ENCODE measurements around the gene FASTK. TPM values are rescaled to one million over a fixed set of nuclear protein-coding genes. Genes with fewer than 3 reads are reported as not detected.
A peak's percentile ranks its signal among the peaks of the same experiment; 100 is the strongest.

FASTK gene
- polyA plus RNA-seq, 5 donors = 30.9 to 66.9 (median 45.5) TPM

DNA sequence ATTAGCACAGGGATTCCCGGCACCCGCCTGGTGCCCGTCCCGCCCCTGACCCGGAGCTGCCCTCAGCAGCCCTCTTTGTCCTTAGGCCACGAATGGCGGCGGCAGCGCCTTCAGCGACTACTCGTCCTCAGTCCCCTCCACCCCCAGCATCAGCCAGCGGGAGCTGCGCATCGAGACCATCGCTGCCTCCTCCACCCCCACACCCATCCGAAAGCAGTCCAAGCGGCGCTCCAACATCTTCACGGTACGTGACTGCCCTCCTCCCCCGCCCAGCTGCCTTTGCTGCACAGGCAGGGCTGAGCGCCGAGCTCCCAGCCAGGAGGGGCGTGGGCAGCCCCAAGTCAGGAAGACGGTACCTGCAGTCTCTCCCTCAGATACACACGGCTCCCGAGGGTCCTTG, 39.3 kb upstream of the FASTK start:
- DNase-seq = no peak

DNA sequence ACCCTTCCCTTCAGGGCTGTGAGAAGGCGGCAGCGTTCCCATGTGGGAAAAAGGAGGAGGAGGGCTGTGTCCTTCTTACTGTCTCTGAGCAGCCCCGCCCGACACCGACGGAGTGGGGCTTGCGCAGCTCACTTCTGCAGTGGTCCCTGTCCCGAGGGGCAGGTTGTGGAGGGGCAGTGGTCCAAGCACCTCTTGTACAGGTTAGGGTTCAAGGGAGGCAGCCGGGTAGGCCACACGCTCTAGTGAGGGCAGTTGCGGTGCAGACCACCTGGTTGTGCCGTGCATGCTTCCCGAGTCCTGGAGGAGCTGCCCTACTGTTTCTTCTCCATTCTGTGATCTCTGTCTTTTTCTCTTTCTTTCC, 38.4 kb upstream of the FASTK start:
- no peak for DNase-seq

DNA sequence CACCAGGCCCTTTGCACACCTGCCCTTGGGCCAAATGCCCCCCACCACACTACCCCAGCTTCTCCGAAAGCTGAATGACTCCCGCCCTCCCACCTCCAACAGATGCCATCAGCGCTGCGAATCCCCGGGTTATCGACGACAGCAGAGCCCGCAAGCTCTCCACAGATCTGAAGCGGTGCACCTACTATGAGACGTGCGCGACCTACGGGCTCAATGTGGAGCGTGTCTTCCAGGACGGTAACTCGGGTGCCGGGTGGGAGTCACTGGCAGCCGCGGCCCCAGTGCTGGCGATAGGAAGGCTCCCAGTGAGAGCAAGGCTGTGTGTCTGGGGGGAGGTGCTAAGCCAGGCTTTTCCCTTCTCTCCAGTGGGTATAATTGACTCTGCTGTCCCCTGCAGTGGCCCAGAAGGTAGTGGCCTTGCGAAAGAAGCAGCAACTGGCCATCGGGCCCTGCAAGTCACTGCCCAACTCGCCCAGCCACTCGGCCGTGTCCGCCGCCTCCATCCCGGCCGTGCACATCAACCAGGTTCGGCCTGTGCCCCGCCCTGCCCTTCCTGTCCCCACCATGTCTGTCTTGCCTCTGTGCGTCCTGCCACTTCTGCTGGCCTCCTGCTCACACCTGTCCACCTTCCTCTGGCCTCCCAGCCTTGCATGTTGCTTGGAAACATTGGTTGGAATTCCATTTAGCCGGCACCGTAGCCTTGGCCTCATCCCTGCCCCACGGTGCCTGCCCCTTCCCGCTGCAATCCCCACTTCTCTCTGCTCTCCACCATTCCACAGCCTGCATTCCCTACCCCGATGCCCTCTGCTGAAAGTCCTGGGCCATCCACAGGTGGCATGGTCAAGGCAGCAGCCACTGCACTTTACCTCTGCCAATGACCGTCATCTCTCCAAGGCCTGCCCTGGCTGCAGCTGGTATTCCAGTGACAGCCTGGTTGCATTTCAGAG, 37.8 kb upstream of the FASTK start:
- no peak for DNase-seq

DNA sequence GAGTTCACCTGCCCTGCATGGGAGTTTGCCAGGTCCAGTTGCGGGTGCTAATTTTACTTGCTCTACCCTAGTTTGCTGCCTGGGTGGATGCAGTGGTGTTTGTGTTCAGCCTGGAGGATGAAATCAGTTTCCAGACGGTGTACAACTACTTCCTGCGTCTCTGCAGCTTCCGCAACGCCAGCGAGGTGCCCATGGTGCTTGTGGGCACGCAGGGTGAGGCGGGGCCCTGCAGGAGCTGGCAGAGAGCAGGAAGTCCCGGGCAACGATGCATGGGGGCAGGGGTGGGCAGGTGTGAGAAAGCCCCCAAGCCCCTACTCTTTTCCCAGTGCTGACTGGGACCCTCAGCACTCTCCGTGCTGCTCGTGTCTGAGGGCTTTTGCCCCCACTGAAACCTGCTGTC, 37.0 kb upstream of the FASTK start:
- no peak for DNase-seq

DNA sequence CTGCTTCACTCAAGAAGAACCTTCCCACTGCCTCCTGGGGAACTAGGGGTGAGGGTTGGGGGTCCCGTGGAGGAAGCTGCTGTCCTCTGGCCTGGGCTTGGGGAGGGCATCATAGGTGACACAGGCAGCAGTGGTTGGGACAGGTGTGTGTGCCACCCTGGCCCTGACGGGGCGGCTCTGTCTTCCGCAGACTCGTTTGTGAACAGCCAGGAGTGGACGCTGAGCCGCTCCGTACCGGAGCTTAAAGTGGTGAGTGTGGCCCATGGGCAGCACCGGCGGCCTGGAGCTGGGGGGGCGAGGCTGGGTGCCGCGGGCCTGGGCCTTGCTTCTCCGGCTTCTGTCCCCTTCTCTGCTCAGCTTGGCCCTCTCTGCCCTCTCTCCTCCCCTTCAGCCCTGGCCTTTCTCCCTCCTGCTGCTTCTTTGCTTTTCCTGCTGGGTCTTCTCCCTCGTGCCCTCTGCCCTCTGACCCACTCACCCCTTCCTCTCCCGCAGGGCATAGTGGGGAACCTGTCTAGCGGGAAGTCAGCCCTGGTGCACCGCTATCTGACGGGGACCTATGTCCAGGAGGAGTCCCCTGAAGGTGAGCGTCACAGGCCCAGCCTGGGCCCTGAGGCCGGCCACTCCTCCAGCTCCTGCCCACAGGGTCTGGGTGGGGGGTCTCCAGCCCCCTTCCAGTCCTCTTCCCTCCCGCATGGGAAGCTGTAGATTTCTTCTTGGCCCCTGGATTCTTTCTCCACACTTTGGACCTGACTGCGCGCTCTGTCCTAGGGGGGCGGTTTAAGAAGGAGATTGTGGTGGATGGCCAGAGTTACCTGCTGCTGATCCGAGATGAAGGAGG, 36.2 kb upstream of the FASTK start:
- no peak for DNase-seq

DNA sequence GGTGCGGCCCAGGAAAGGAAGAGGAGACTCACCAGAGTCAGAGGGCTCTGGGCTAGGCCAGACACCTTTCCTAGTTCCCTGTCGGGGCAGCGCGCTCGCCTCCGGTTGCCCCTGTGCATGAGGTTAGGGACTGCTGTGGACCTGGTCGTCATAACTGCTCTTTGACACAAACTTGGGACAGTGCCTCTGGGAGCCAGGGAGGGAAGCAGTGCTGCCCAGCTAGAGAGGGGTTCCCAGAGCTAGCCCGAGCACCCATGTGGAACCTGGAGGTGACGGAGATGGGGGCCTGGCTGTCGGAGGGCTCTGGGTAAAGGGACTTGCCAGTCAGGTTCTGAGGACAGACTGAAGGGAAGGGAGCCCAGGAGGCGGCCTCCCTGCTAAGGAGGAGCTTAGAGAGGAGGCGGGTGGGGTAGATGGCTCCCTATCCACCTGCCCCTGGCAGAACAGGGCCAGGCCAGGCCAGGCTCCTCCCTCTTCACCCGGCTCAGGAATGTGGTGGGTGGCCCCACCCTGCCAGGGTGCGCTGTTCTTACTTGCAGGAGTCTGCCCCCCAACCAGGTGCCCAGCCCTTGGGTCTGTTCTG, 35.3 kb upstream of the FASTK start:
- DNase-seq = peak; percentile 45 to 49

DNA sequence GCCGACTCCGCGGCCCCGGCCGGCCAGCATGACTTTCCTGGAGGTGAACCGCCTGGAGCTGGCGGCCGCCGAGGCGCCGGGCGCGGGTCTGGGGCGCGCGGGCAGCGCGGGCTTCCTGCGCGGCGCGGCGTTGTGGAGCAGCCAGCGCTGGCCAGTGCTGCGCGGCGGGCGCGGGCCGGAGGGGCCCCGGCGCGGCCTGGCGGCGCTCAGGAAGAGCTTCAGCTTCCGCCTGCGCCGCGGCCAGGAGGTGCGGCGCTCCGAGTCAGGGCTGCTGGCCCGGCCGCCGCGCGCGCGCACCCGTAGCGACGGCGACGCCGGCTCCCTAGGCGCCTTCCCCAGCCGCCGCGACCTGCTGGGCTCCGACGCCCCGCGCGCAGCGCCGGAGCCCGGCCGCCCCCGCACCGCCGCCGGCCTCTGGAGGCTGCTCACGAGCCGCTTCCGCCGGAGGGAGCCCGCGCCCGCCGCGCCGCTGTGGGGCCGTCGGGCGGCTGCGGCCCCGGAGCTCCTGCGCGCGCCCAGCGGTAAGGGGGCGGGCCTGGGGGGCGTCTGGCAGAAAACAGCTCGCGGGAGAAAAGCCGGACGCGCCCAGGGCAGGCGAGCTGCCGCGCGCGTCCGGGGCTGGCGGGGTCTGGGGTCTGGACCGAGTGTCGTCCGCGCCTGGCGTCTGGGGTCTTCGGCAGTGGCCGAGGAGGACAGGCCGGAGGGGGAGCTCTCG, 34.7 kb upstream of the FASTK start:
- DNase-seq = no peak

DNA sequence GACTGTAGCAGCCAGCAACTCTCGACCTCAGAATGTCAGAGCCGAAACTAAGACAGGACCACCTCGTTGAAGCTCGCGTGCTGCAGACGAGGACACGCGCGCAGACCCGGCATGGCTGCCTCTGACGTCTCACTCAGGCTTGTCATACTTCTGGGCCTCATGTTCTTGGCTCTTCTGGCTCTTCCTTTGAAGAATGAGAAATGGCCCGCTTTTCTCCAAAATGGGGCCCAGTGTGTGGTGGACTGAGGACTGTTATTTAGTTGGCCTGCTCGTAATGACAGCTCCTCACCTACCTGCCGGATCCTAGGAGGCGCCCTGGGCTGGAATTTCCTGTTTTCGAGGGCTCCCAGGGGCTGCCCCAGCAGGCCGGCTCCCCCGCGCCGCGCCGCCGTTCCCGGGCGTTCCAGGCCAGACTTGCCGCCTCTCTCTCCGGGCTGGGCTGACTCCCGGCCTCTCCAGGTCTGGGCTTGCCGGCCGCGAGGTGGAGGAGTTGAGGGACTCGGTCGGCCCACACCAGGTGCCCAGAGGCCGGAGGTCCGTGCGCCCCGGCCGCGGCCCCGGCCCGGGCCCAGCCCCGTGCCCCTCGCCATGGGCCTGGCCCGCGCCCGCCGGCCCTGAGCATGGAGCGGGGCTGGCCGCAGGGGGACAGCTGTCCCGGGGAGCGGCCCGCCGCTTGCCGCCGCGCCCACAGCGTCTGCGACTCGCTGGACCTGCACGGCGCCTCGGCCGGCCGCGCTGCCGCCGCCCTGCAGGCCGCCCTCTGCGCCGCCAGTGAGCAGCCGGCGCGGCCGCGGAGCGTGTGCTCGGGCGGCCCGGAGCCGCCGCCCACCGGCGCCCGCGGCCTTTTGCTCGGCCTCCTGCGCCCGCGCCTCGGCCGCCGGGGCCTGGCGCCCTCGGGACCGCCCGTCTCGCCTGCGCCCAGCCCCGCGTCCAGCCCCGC, 33.8 kb upstream of the FASTK start:
- no peak for DNase-seq

DNA sequence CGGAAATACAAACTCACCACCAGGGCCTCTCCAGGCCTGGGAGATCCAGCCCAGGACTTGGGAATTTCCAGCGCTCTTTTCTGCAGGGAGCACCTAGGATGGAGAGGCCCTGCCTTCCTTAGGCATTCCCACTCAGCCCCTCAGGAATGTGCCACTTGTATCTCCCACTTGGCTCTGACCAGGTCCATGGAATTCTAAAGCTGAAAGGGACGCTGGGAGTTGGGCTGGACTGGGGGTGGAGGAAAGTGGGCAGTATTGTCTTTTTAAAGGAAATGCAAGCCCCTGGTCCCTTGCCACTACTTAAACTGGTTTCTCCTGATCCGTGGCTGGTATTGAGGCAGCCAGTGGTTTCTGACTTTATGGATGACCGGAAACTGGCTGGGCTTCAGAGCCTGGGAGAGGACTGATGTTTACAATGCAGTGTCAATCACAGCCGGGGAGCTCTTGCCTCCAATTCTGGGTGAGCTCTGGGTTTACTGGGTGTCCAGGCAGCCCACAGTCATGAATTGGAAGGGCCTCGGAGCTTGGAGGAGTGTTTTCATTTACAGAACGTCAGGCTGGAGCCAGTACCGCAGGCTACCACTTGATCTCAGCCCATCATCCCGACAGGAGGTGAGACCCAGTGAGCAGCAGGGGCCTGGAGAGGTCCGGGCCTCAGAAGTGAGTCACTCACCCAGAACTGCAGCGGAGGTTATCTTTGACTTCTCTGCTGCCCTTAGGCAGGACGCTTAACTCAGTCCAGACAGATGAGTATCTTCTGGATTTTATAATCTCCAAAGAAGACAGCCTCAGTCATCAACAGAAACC, 32.9 kb upstream of the FASTK start:
- DNase-seq = no peak

DNA sequence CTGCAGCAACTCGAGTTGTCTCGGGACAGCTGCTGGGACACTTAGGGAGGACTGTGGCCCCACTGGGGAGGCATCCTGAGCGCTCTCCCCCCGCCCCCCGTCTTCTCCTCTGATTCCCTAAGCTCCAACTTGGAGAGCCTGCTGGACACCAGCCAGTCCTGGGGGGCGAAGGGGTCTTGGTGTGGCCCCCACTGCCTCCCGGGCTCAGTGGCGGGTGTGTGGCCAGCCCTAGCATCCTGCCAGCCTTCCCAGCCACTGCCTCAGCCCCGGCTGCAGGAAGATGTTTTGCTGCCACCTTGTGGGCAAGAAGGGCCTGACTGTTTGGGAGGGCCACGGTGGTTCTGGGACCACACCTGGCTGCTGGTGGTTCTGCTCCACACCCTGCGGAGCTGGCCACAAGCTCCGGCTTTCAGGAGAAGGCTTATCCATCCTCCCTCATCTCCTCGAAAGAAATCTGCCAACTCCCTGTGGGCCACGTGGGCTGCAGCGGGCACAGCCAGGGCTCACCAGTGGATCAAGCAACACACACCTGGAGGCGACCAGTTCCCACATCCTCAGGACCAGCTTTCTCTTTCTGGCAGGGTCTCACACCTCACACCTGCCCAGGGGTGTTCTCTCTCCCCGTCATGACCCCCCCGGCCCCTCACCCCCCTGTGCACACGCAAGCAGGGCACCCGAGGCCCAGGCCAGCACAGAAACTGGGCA, 30.5 kb upstream of the FASTK start:
- peak; percentile 60 to 70 for DNase-seq

DNA sequence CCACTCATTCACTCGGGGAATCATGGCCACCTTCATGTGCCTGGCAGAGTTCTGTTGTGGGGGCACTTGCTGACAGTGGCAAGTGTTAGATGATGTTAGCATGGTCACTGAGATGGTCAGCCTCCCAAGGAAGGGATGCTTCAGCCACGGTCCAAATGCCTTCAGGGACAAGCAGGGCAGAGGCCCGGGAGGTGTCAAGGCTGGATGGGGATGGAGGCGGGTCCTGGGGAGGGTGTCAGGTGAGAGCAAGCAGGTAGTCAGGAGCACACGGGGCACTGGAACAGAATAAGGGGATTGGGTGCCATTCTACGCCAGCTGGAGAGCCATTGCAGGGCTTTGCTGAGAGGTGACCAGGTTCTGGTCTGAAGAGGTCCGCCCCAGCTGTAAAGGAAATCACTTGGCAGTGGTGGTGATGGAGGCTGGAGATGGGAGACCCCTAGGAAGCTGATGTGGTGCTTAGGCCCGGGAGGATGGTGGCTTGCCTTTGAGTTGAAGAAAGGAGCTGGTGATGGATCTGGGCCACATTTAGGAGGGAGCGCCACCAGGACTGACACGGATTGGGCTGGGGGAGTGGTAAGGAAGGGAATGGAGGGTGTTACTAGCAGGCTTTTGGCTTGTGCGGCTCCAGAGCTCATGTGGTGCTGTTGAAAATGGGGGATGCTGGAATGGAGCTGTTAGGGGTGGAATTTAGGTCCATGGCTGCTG, 29.8 kb upstream of the FASTK start:
- DNase-seq = no peak

DNA sequence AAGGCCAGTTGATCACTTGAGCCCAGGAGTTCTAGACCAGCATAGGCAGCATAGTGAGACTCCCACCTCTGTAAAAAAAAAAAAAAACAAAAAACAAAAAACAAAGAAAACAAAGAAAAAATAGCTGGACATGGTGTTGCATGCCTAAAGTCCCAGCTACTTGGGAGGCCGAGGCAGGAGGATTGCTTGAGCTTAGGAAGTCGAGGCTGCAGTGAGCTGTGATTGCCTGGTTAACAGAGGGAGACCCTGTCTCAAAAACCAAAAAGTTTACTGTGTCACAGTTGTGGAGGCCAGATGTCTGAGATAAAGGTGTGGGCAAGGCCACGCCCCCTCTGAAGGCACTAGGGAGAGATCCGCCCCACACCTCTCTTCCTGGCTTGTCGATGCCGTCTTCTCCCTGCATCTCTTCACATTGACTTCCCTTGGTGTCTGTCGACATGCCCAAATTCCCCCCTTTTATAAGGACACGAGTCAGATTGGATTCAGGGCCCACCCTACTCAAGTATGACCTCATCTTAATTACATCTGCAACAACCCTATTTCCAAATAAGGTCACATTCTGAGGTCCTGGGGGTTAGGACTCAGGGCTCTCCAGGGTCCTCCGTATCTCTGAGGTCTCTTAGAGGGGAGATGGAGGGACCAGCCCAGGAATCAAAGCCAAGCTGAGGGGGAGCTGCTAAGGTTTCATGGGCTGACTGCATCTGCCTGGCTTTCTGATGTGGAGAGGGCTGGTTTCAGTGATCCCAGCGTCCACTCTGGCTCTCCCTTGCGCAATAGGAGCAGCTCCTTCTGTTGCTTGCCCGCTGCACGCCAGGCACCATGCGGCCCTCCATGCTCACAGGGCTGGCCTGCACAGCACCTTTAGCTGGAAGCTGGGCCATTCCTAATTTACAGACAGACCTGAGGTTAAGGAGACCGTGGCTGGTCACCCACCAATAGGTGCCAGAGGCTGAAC, 28.8 kb upstream of the FASTK start:
- DNase-seq = no peak

DNA sequence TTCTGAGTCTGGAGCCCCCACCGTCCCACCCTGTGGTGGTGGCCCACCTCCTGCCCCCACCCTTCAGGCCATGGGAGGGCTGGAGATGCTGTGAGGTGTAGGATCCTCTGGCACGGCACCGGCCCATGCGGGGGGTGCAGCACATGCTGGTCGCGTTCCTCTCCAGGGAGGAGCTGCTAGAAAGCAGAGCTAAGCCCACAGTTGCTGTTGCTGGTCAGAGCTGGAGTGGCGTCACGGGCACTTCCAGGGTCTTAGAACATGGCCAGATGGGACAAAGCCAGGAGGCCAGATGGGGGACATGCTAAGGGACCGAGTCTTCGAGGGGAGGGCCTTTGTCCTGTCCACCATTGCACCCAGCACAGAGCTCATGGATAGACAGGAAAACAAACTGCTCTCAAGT, 27.3 kb upstream of the FASTK start:
- no peak for DNase-seq

DNA sequence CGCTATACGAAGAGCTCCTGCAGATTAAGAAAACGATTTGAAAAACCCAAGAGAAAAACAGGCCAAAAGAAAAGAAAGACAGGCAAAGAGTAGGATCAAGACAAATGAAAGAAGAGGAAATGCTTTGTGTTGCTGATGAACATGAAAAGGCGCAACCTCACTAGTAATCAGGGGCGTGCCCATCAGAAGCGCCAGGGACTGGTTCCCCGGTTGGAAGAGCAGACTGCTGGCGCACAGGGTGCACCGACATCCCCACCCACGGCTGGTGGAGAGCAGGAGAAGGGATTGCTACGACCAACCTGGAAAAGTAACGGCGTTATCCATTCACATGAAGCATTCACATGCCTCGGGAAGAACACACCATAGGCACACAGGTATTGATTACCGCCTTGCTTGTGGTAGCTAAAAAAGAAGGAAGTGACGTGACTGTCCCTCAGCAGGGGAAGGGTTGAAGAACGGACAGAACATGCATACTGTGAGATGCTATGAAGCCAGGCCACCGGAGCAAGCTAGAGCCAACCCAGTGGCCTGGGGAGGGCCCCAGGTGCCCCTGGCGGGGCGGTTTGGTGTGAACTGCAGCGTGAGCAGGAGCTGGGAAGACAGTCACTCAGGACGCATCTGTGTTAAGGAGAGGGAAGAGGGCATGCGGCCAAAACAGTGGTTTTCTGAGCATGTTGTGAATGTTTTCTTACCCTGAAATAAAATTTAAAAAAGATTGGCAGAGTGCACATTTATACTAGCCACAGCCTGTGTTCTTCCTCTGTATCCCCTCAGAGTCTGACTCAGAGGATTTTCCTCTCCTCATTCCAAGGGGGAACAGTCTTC, 24.0 kb upstream of the FASTK start:
- DNase-seq = no peak

DNA sequence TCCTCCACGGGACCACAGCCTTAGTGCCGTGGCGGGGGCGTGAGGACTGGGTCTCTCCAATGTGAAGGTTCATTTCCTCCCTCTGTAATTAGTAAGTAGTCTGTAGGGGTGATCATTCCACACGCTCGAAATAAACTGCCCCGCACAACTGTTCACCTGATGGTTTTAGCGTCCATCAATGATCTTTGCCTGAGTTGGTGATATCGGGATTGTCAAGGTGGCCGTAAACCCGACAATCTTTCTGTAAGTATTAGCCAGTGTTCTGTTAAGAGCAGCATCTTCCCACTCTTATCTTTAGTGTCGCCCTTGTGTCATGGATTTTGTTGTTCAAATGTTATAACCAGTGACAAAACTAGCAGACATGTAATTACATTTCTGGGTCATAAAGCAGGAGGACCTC, 23.4 kb upstream of the FASTK start:
- no peak for DNase-seq

DNA sequence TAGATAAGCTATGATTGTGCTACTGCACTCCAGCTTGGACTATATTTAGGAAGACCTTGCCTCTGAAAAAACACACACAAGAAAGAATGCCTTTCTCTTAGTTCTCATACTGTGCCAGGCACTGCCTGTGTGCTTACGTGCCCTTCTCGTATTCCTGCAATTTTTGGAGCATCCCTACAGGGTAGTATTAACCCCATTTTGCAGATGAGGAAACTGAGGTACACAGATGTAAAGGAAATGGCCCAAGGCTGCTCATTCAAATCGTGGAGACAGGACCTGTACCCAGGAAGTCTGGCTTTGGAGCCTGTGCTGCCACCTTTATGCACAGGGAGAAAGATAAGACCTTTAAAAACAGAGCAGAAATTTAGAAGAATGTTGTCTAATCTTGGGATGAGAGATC, 22.4 kb upstream of the FASTK start:
- DNase-seq = no peak

Data from right lung (tissue), 5 donors.